ENCODE measurements around the gene TLCD1. TPM values are rescaled to one million over a fixed set of nuclear protein-coding genes. Genes with fewer than 3 reads are reported as not detected.

The TLCD1 gene
- polyA plus RNA-seq, 2 of the 4 experiments (the other 2 are of a cell fraction), result 36.7 to 83.3 TPM

DNA sequence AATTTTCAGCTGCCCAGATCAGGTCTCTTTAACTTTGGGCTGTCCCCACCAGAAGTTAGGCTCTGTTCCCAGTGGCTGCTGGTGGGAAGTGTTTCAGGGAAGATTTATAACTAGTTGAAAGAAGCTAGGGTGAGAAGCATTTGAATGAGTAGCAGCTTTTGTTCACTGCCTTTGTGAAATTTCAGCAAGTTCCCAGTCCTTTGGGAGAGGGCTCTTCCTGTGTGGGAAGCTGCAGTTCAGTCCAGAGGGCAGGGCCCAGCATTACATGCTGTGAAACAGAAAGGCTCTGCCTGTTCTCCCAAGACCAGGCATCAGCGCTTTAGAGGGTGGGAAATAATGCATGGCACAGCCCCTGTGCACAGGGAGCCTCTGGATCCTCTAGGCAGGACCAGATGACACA lies 32.2 kb downstream of the TLCD1 start:
- no peak for FAIRE-seq
- Histone ChIP-seq H3K27ac (no peak overlapping the region), H3K9me3 (no peaks in the 10 kb centered on the region), H3K4me3 (no peak overlapping the region), H3K4me2 (no peak overlapping the region), H3K4me1 (peaks cover 27% of the 10 kb centered on the region)
- WGBS (ENCODE audit: missing lambda C conversion rate), result 94% methylated on average over 1 of the region's 1 CpG
- TF ChIP-seq, protein P1, sequence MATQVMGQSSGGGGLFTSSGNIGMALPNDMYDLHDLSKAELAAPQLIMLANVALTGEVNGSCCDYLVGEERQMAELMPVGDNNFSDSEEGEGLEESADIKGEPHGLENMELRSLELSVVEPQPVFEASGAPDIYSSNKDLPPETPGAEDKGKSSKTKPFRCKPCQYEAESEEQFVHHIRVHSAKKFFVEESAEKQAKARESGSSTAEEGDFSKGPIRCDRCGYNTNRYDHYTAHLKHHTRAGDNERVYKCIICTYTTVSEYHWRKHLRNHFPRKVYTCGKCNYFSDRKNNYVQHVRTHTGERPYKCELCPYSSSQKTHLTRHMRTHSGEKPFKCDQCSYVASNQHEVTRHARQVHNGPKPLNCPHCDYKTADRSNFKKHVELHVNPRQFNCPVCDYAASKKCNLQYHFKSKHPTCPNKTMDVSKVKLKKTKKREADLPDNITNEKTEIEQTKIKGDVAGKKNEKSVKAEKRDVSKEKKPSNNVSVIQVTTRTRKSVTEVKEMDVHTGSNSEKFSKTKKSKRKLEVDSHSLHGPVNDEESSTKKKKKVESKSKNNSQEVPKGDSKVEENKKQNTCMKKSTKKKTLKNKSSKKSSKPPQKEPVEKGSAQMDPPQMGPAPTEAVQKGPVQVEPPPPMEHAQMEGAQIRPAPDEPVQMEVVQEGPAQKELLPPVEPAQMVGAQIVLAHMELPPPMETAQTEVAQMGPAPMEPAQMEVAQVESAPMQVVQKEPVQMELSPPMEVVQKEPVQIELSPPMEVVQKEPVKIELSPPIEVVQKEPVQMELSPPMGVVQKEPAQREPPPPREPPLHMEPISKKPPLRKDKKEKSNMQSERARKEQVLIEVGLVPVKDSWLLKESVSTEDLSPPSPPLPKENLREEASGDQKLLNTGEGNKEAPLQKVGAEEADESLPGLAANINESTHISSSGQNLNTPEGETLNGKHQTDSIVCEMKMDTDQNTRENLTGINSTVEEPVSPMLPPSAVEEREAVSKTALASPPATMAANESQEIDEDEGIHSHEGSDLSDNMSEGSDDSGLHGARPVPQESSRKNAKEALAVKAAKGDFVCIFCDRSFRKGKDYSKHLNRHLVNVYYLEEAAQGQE (IDR thresholded peaks at IDR 0.05), result no peak
- TF ChIP-seq JUN (IDR thresholded peaks at IDR 0.05) (no peak), TP53 (CRISPR knock-in tag; IDR thresholded peaks at IDR 0.05) (no peak), HOXB5 (CRISPR knock-in tag; IDR thresholded peaks at IDR 0.05) (no peak), CHD2 (IDR thresholded peaks at IDR 0.05; ENCODE audit: low read length, partially characterized antibody) (no peak), EHF (CRISPR knock-in tag; IDR thresholded peaks at IDR 0.05) (no peak), CBX2 (IDR thresholded peaks at IDR 0.05; ENCODE audit: borderline replicate concordance, low read depth) (no peak), HDAC2 (IDR thresholded peaks at IDR 0.05) (no peak), HOXB13 (CRISPR knock-in tag; IDR thresholded peaks at IDR 0.05; ENCODE audit: low read depth) (no peak), FOSL2 (IDR thresholded peaks at IDR 0.05) (no peak), FOSL2 (CRISPR knock-in tag; IDR thresholded peaks at IDR 0.05) (no peak), NFE2L2 (conservative IDR thresholded peaks at IDR 0.05; ENCODE audit: low read length) (no peak)
- TF ChIP-seq, protein P2, sequence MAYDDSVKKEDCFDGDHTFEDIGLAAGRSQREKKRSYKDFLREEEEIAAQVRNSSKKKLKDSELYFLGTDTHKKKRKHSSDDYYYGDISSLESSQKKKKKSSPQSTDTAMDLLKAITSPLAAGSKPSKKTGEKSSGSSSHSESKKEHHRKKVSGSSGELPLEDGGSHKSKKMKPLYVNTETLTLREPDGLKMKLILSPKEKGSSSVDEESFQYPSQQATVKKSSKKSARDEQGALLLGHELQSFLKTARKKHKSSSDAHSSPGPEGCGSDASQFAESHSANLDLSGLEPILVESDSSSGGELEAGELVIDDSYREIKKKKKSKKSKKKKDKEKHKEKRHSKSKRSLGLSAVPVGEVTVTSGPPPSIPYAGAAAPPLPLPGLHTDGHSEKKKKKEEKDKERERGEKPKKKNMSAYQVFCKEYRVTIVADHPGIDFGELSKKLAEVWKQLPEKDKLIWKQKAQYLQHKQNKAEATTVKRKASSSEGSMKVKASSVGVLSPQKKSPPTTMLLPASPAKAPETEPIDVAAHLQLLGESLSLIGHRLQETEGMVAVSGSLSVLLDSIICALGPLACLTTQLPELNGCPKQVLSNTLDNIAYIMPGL (CRISPR knock-in tag; IDR thresholded peaks at IDR 0.05; ENCODE audit: borderline replicate concordance), result no peak
- TF ChIP-seq, protein P3, sequence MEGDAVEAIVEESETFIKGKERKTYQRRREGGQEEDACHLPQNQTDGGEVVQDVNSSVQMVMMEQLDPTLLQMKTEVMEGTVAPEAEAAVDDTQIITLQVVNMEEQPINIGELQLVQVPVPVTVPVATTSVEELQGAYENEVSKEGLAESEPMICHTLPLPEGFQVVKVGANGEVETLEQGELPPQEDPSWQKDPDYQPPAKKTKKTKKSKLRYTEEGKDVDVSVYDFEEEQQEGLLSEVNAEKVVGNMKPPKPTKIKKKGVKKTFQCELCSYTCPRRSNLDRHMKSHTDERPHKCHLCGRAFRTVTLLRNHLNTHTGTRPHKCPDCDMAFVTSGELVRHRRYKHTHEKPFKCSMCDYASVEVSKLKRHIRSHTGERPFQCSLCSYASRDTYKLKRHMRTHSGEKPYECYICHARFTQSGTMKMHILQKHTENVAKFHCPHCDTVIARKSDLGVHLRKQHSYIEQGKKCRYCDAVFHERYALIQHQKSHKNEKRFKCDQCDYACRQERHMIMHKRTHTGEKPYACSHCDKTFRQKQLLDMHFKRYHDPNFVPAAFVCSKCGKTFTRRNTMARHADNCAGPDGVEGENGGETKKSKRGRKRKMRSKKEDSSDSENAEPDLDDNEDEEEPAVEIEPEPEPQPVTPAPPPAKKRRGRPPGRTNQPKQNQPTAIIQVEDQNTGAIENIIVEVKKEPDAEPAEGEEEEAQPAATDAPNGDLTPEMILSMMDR (IDR thresholded peaks at IDR 0.05), result no peak
- ATAC-seq, result no peak
- ChIA-PET CTCF (interaction anchor here (0.6 to 31.4 kb wide), 9 partner anchors 11 to 207 kb away, joined by 3 to 335 read pairs (median 5); partner anchors contain the start of genes PROCA1 and TLCD1), POLR2A (interaction anchor here (1.2 to 1.7 kb wide), 2 partner anchors 26 to 32 kb away, joined by 8 read pairs; partner anchors contain the start of genes RPL23A, SDF2 and SUPT6H)
- no peak for DNase-seq (ENCODE audit: low read depth in 1 of 2, low spot score in 1 of 2)

- ChIA-PET CTCF (interaction anchor here (1.0 to 31.4 kb wide), 5 partner anchors 19 to 196 kb away, joined by 3 to 335 read pairs (median 23); partner anchors contain the start of genes BLTP2, NEK8, PROCA1 and TLCD1), POLR2A (no interaction called here)
- no peaks in the 10 kb centered on the region for H3K4me1 ChIP-seq
- DNase-seq (ENCODE audit: low read depth in 1 of 2, low spot score in 1 of 2) (no peak), FAIRE-seq (no peak), ATAC-seq (no peak)
- H3K4me2 ChIP-seq, result no peak overlapping the region
- H3K27ac ChIP-seq, result no peak overlapping the region
- 91% methylated on average over 3 of the region's 3 CpGs for WGBS (ENCODE audit: missing lambda C conversion rate)
- TF ChIP-seq E2F6 (IDR thresholded peaks at IDR 0.05; ENCODE audit: borderline replicate concordance, low read depth), result no peak
- TF ChIP-seq POLR2A (IDR thresholded peaks at IDR 0.05; ENCODE audit: low read length), result no peak
- TF ChIP-seq SREBF2 (IDR thresholded peaks at IDR 0.05), result no peak
- no peak for TF ChIP-seq GATA3 (IDR thresholded peaks at IDR 0.05; ENCODE audit: borderline replicate concordance)
- TF ChIP-seq ZFP36 (IDR thresholded peaks at IDR 0.05; ENCODE audit: borderline replicate concordance, partially characterized antibody), result no peak
- no peak for TF ChIP-seq SMC3 (IDR thresholded peaks at IDR 0.05)
- TF ChIP-seq ZC3H11A (IDR thresholded peaks at IDR 0.05), result no peak
- no peak for TF ChIP-seq POLR2AphosphoS2 (conservative IDR thresholded peaks at IDR 0.05; ENCODE audit: low read length)
- TF ChIP-seq CEBPB (IDR thresholded peaks at IDR 0.05), result no peak
- H3K4me3 ChIP-seq, result no peak overlapping the region
- H3K9me3 ChIP-seq, result no peaks in the 10 kb centered on the region
These were observed 37.0 kb downstream of the TLCD1 start for GRCh38 chr17:28689011-28689410.
